HepG2 (cell line): ENCODE data around the gene CAVIN1. TPM values are rescaled to one million over a fixed set of nuclear protein-coding genes. Genes with fewer than 3 reads are reported as not detected.
A peak's percentile ranks its signal among the peaks of the same experiment; 100 is the strongest.

Experiments used
- EP300 ChIP-seq, 3 experiments: sonication (generic) in 1 of 3; formaldehyde crosslinking in 1 of 3; IDR thresholded peaks; 2 replicates each; pipeline versions ENCODE4 v1.5.1 to v1.6.1; 2011 to 2020; ENCODE audit warnings: low read depth in 2 of 3, low read length in 2 of 3, borderline replicate concordance in 1 of 3, improper control_type of control experiment in 1 of 3, mild to moderate bottlenecking in 1 of 3, missing genetic modification reagents in 1 of 3, moderate library complexity in 1 of 3
- MBD4 ChIP-seq: IDR thresholded peaks from 2 replicates; pipeline ENCODE4 v1.6.1; 2012; ENCODE audit warnings: low read length, inconsistent platforms, borderline replicate concordance
- MTA3 ChIP-seq: sonication (generic); formaldehyde crosslinking; IDR thresholded peaks from 2 replicates; pipeline ENCODE4 v1.4.0; 2020; ENCODE audit warnings: missing genetic modification reagents
- PCBP1 ChIP-seq: fragments of 200-400 bp; formaldehyde crosslinking; IDR thresholded peaks from 2 replicates; pipeline ENCODE4 v1.6.1; 2017; ENCODE audit warnings: mild to moderate bottlenecking, low read depth, low read length, borderline replicate concordance
- PPARG ChIP-seq: conservative IDR thresholded peaks from 2 replicates; pipeline ENCODE4 v1.6.1; 2016; ENCODE audit warnings: missing biosample characterization, missing genetic modification reagents
- SMAD3 ChIP-seq: sonication (generic); formaldehyde crosslinking; IDR thresholded peaks from 2 replicates; pipeline ENCODE4 v1.4.0; 2020; ENCODE audit warnings: missing genetic modification reagents
- TBX3 ChIP-seq: fragments of 450-650 bp; IDR thresholded peaks from 2 replicates; pipeline ENCODE4 v1.6.1; 2017; ENCODE audit warnings: antibody characterized with exemption, mild to moderate bottlenecking, inconsistent platforms, borderline replicate concordance
- WIZ ChIP-seq: sonication (generic); formaldehyde crosslinking; IDR thresholded peaks from 2 replicates; pipeline ENCODE4 v1.5.1; 2020; ENCODE audit warnings: mild to moderate bottlenecking, missing genetic modification reagents
- ZBTB46 ChIP-seq: sonication (generic); formaldehyde crosslinking; IDR thresholded peaks from 2 replicates; pipeline ENCODE4 v1.4.0; 2020; ENCODE audit warnings: mild to moderate bottlenecking, missing genetic modification reagents, borderline replicate concordance
- ZNF451 ChIP-seq: sonication (generic); formaldehyde crosslinking; IDR thresholded peaks from 2 replicates; pipeline ENCODE4 v1.5.0; 2020; ENCODE audit warnings: mild to moderate bottlenecking, missing genetic modification reagents
- ZNF597 ChIP-seq: sonication (generic); formaldehyde crosslinking; IDR thresholded peaks from 2 replicates; pipeline ENCODE4 v1.5.0; 2020; ENCODE audit warnings: missing genetic modification reagents
- ZNF850 ChIP-seq: sonication (generic); formaldehyde crosslinking; conservative IDR thresholded peaks from 2 replicates; pipeline ENCODE4 v1.9.0; 2021; ENCODE audit warnings: mild to moderate bottlenecking, missing genetic modification reagents
- polyA plus RNA-seq, 8 experiments: library from polyadenylated mRNA; depleted of rRNA in 3 of 8; stranded (reverse) in 7 of 8; unstranded in 1 of 8; fragments of >200 nt; fragmentation: Illumina TruSeq in 4 of 8; extraction: Trizol in 4 of 8; gene quantifications; 2 replicates each; pipeline versions ENCODE4 v1.2.1 to v1.2.3, GENCODE V29; 2011 to 2016; ENCODE audit warnings: low read depth in 4 of 8, missing spikeins in 1 of 8, mixed read lengths in 1 of 8; ENCODE audit not compliant: insufficient read depth in 1 of 8
- total RNA-seq, 5 experiments: library from RNA; depleted of rRNA; stranded (reverse); fragments of >200 nt; fragmentation: Illumina TruSeq; extraction: Trizol; gene quantifications; 2 replicates each; pipeline ENCODE4 v1.2.3, GENCODE V29; 2016; ENCODE audit warnings: low read depth in 1 of 5

Gene CAVIN1
- total and polyA plus RNA-seq, 2 of the 13 experiments (the other 11 are each of a cell fraction or from before 2014, with no cell fraction given) = 15.9 to 25.5 TPM

GRCh38 chr17:42441371-42442195, 18.5 kb upstream of the CAVIN1 start (continued):
- TF ChIP-seq ZNF597 (CRISPR knock-in tag) (no peak), PCBP1 (no peak), ZNF451 (CRISPR knock-in tag) (0 out of 2 replicates have a peak, but pooled peaks have one; percentile 48), MBD4 (no peak), ZBTB46 (CRISPR knock-in tag) (no peak), TBX3 (no peak), SMAD3 (CRISPR knock-in tag) (peak; percentile 20; the same call in 1 of the 2 replicates), EP300 (IDR thresholded peaks at IDR 0.05; ENCODE audit: low read depth in 2 of 2, low read length in 2 of 2) (peak; percentile 26 to 65; a peak in 2 of 4 replicates), EP300 (CRISPR knock-in tag; IDR thresholded peaks at IDR 0.05; ENCODE audit: borderline replicate concordance) (peak; percentile 16; the same call in 1 of the 2 replicates), WIZ (no peak), ZNF850 (CRISPR knock-in tag) (no peak), MTA3 (CRISPR knock-in tag) (no peak), PPARG (CRISPR knock-in tag) (peak; percentile 59)
